ENCODE measurements around the gene P2RX2.

- TF ChIP-seq CTCF (conservative IDR thresholded peaks at IDR 0.05) (no peak), EZH2 (IDR thresholded peaks at IDR 0.05; ENCODE audit: low read depth) (no peak)
These were observed 15.1 kb upstream of the P2RX2 start for GRCh38 chr12:132603240-132604150.

All from PC-9 (cell line).